NCI-H187 (cell line): Measurements from ENCODE around the gene AXDND1.

Experiments
- DNase-seq, 2 experiments: peaks; one replicate each; lab custom pipeline; 2025; lab: John Stamatoyannopoulos, UW

Gene AXDND1

GRCh38 chr1:179576509-179576908, 210.7 kb downstream of the AXDND1 start:
- DNase-seq = no peak

GRCh38 chr1:179583771-179584320, 218.1 kb downstream of the AXDND1 start:
- DNase-seq = peak in 1 of 2 experiments; percentile 31

- no peak for DNase-seq
Observed at GRCh38 chr1:179586107-179586823, 220.5 kb downstream of the AXDND1 start.

GRCh38 chr1:179587336-179587735, 221.6 kb downstream of the AXDND1 start:
- DNase-seq = no peak

- no peak for DNase-seq
Observed at GRCh38 chr1:179588425-179589024, 222.8 kb downstream of the AXDND1 start.

- no peak for DNase-seq
Observed at GRCh38 chr1:179589509-179589908, 223.7 kb downstream of the AXDND1 start.

- DNase-seq = no peak
Observed at GRCh38 chr1:179590671-179591070, 224.9 kb downstream of the AXDND1 start.

GRCh38 chr1:179591253-179591591, 225.5 kb downstream of the AXDND1 start:
- no peak for DNase-seq

GRCh38 chr1:179591592-179592580, 226.1 kb downstream of the AXDND1 start, which contains the start of gene TDRD5:
TSS of gene TDRD5 (plus strand) at chr1:179591832. CDS start at chr1:179592616, 784 bp downstream.
- DNase-seq = no peak

GRCh38 chr1:179598631-179599030, 232.9 kb downstream of the AXDND1 start:
- no peak for DNase-seq

- no peak for DNase-seq
Observed at GRCh38 chr1:179599623-179600249, 234.0 kb downstream of the AXDND1 start.

- DNase-seq = no peak
Observed at GRCh38 chr1:179601093-179601492, 235.3 kb downstream of the AXDND1 start.
